ENCODE measurements around the gene RWDD2A.
A peak's percentile ranks its signal among the peaks of the same experiment; 100 is the strongest.

RWDD2A gene

GRCh38 chr6:83199173-83199862 is 6.2 kb downstream of the RWDD2A start:
- DNase-seq (ENCODE audit: low spot score) = no peak

DNA sequence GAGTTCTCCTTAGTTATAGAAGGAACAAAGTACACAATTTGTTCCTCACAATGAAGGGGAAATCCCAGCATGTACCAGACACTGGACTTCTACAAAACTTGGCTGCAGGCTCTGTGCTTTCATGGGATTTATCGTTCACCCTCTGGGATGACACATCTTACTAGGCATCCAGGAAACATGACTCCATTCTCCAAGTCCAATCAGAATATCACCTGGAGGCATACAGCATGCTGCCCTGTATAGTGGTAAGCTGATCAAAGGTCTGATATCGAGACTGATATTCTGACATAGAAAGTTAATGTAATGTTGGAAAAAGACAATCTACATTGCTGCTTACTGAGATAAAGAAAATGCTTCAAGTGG is 6.7 kb downstream of the RWDD2A start:
- DNase-seq (ENCODE audit: low spot score) = no peak

DNA sequence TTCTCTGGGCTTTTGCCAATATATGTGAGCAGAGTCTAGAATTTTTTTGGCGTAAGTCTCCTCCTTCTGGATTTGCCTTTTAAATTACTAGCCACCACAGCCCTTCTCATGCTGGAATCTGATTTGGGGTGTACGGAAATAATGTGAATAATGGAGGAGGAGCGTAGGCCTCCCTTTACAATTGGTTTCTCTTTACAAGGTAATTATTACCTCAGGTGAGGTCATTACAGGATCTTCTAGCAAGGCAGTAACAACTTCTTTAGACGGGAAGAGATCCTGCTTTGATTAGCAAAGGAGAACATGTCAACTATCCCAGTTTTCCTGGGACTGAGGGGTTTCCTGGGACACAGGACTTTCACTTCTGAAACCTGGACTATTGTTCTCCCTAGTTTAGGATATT is 8.9 kb downstream of the RWDD2A start:
- no peak for DNase-seq (ENCODE audit: low spot score)

- peak; percentile 30 for DNase-seq (ENCODE audit: low spot score)
These were observed 22.2 kb downstream of the RWDD2A start for GRCh38 chr6:83215131-83216047.

DNA sequence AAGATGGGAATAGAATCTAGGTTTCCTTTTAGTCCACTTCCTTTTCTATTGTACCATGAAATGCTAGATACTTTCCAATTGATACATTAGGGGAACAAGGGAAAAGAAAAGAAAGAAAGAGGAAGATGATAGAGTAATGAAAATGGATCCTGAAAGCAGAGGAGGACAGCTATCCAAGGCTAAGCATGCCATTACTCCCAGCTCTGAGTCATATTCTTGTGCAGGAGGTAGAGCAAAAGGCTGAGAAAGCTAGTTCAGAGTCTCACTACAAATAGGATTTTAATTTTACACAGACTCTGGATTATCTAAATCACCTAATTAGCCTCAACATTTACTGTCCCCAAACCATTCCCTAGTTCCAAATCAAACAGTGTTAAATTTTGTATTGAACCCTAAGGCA is 23.6 kb downstream of the RWDD2A start:
- DNase-seq (ENCODE audit: low spot score) = no peak

- no peak for DNase-seq (ENCODE audit: low spot score)
These were observed 25.5 kb downstream of the RWDD2A start for GRCh38 chr6:83218646-83219045.

GRCh38 chr6:83220121-83220520 is 27.0 kb downstream of the RWDD2A start:
- no peak for DNase-seq (ENCODE audit: low spot score)

- DNase-seq (ENCODE audit: low spot score) = no peak
These were observed 28.1 kb downstream of the RWDD2A start for GRCh38 chr6:83221276-83221675.

- DNase-seq (ENCODE audit: low spot score) = no peak
These were observed 28.8 kb downstream of the RWDD2A start for GRCh38 chr6:83221889-83222479.

GRCh38 chr6:83226517-83226916 is 33.4 kb downstream of the RWDD2A start:
- no peak for DNase-seq (ENCODE audit: low spot score)

- DNase-seq (ENCODE audit: low spot score) = no peak
These were observed 38.0 kb downstream of the RWDD2A start for GRCh38 chr6:83231146-83231545.

DNA sequence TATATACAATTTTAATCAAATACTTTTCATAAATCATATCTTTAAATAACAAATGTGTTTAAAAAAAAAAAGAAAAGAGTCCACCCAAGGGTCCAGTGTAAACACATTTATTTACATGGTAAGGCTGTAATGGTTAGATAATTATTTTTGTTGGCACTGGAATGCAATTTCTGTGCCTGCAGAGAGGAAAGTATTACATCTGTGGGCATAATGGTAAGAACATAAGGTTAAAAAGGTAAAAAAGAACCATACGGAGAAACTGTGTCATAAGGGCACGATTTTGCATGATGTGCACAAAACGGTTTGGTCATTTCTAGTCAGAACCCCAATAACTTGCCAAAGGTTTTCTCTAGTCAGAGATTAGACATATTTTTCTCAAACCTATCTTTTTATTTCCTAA is 54.3 kb downstream of the RWDD2A start:
- no peak for DNase-seq (ENCODE audit: low spot score)
